GM23338 (cell line): ENCODE results near the gene RCAN3.

Source experiments
- CREB1 ChIP-seq: fragments of 250-450 bp; sonication (Bioruptor Pico); IDR thresholded peaks from 2 replicates; pipeline ENCODE4 v1.5.0; 2020; ENCODE audit warnings: low read depth, mild to moderate bottlenecking, moderate library complexity
- EZH2phosphoT487 ChIP-seq: fragments of 200-600 bp; sonication (generic); IDR thresholded peaks from one replicate; pipeline ENCODE4 v1.8.1; 2018; ENCODE audit warnings: antibody characterized with exemption; ENCODE audit not compliant: unreplicated experiment
- POLR2AphosphoS5 ChIP-seq: IDR thresholded peaks from 2 replicates; pipeline ENCODE4 v1.6.1; 2016; ENCODE audit warnings: antibody characterized with exemption, low read depth
- TF ChIP-seq, protein P1 (sequence below), 2 experiments: fragments of 200-600 bp in 1 of 2; sonication (generic) in 1 of 2; conservative IDR thresholded peaks; 2 replicates each; pipeline versions ENCODE4 v1.5.1 to v1.6.1; 2016 to 2017; ENCODE audit warnings: antibody characterized with exemption in 2 of 2, low read depth in 2 of 2, mild to moderate bottlenecking in 2 of 2, moderate library complexity in 1 of 2

DNA sequence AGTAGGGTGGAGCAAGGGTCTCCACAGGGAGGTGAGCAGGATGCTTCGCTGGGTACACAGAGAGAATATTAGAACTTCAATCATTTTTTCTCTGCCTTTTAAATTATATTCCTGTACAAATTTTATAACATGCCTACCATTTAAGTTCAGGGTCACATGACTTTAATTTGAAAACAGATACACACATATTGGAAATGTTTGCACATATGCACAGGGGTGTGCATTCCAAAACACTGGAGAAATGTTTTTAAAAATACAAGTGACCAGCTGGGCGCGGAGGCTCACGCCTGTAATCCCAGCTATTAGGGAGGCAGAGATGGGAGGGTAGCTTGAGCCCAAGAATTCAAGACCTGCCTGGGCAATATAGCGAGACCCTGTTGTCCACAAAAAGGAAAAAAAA lies 47.4 kb upstream of the RCAN3 start:
- TF ChIP-seq, protein P1, sequence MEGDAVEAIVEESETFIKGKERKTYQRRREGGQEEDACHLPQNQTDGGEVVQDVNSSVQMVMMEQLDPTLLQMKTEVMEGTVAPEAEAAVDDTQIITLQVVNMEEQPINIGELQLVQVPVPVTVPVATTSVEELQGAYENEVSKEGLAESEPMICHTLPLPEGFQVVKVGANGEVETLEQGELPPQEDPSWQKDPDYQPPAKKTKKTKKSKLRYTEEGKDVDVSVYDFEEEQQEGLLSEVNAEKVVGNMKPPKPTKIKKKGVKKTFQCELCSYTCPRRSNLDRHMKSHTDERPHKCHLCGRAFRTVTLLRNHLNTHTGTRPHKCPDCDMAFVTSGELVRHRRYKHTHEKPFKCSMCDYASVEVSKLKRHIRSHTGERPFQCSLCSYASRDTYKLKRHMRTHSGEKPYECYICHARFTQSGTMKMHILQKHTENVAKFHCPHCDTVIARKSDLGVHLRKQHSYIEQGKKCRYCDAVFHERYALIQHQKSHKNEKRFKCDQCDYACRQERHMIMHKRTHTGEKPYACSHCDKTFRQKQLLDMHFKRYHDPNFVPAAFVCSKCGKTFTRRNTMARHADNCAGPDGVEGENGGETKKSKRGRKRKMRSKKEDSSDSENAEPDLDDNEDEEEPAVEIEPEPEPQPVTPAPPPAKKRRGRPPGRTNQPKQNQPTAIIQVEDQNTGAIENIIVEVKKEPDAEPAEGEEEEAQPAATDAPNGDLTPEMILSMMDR (conservative IDR thresholded peaks at IDR 0.05; ENCODE audit: low read depth in 2 of 2): no peak
- TF ChIP-seq EZH2phosphoT487 (no peak), POLR2AphosphoS5 (no peak), CREB1 (CRISPR knock-in tag) (no peak)
